NCI-H1694 treated with DMSO at 0.1 percent for 48 hours (cell line): Measurements from ENCODE around the gene CERS4.
"Not testable (repeated sequence)": the region's sequence is repeated elsewhere in the genome, so short reads cannot be mapped to it uniquely, and the experiment has no call there.

Source experiments
- DNase-seq: peaks from one replicate; lab custom pipeline; 2025; lab: John Stamatoyannopoulos, UW

The CERS4 gene, protein sequence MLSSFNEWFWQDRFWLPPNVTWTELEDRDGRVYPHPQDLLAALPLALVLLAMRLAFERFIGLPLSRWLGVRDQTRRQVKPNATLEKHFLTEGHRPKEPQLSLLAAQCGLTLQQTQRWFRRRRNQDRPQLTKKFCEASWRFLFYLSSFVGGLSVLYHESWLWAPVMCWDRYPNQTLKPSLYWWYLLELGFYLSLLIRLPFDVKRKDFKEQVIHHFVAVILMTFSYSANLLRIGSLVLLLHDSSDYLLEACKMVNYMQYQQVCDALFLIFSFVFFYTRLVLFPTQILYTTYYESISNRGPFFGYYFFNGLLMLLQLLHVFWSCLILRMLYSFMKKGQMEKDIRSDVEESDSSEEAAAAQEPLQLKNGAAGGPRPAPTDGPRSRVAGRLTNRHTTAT

DNA sequence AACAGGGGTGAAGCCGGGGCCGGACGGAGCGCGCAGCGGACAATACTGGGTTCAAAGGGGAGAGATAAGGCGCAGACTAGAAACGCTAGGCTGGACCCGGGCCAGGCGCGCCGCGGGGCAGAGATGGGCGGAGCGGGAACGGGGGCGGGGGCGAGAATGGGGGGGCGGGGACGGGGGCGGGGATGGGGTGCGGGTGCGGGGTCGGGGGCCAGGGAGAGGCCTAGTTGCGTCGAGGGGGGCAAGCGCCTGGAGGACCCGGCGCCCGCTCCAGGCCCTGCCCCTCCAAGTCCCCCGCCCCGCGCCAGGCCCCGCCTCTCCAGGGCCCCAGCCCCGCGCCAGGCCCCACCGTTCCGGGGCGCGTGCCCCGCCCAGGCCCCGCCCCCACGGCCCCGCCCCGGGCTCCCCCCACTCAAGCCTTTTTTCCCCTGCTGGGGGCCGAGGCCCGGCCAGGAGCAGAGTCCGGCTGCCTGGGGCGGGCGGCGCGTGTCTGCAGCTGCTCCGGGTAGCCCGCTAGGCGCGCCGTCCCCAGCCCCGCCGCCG, at the start of gene CERS4:
Gene CERS4 (plus strand): TSS at position 449 of the 540 bp plus-strand sequence. CDS start 41,707 bp downstream, outside the sequence.
- DNase-seq: peak; percentile 10

DNA sequence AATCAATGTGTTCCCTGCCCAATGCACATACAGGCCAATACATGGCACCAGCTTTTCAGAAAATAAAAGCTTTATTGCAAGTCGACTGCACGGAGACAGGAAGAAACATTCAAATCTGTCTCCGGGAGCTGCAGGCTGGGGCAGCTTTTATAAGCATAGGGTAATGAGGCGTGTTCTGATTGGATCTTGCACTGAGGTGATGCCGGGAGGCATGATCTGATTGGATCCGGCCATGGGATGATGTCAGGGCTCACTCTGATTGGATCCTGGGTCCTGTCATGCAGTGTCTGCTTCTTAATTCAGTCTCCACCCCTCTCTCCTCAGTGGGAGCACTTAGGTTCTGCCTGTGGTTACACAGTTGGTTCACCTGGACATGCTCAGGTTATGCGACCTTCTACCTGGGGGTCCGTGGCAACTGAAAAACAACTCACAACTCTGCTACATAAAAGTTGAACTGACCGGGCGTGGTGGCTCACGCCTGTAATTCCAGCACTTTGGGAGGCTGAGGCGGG, 48.0 kb upstream of the CERS4 start:
- DNase-seq: peak; percentile 20

DNA sequence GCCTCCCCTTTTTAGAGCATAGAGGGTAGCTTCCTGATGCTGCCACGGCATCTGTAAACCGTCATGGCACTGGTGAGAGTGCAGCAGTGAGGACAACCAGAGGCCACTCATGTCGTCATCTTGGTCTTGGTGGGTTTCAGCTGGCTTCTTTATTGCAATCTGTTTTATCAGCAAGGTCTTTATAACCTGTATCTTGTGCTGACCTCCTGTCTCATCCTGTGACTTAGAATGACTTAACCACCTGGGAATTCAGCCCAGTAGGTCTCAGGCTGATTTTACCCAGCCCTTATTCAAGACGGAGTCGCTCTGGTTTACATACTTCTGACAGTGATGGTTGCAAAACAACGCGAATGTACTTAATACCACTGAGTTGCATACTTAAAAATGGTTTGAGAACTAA, 45.4 kb upstream of the CERS4 start:
- no peak for DNase-seq

DNA sequence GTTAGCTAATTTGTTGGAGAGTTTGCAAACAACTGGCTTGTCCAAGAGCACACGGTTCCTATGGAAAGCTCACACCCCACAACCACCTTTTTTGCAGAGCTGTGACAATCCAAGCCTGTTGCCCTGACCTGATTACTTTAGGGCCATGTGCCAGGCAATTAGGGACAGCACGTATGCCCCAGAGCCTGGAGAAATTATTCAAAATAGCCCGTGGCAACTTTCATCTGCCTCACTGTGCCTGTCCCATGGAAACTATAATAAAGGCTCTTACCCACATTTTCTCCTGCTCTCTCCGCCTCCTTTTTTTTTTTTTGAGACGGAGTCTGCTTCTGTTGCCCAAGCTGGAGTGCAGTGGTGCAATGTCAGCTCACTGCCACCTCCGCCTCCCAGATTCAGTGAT, 41.2 kb upstream of the CERS4 start:
- no peak for DNase-seq

DNA sequence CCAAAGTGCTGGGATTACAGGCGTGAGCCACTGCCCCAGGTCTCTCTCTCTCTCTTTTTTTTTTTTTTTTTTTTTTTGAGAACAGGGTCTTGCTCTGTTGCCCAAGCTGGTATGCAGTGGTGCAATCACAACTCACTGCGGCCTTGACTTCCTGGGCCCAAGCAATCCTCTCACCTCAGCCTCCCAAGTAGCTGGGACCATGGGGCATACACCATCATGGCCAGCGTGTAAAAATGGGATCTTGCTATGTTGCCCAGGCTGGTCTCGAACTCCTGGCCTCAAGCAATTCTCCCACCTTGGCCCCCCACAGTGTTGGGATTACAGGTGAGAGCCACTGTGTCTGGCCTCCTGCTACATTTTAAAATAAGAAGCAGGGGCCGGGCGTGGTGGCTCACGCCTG, 40.6 kb upstream of the CERS4 start:
- DNase-seq: no peak

DNA sequence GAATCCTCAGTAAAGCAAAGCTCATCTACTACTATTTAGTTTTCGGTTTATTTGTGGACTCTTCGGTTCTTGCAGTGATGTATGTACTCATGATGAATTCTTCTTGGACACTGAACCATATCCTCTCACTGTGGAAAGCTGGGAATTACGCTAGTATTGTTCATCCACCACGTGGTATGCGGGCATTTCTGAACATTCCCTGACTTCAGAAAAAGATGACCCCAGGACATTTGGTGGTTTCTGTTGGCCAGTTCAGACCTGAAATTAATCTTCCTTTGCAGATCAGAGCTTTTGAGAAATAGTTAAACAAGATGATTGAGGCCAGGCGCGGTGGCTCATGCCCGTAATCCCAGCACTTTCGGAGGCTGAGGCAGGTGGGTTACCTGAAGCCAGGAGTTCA, 34.5 kb upstream of the CERS4 start:
- DNase-seq: no peak

DNA sequence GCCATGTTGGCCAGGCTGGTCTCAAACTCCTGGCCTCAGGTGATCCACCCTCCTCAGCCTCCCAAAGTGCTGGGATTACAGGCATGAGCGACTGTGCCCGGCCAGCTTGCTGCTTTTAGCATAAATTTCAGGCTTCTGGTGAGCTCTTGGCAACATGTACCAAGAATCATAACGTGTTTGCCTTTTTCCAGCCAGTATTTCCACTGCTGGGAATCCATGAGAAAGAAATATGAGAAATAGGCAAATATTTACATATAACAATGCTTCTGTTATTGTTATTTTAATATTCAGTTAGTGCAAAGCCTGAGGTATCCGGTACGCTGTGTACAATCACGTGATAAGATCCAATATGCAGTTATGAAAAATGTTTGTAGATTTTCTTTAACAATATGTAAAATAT, 29.2 kb upstream of the CERS4 start:
- no peak for DNase-seq

DNA sequence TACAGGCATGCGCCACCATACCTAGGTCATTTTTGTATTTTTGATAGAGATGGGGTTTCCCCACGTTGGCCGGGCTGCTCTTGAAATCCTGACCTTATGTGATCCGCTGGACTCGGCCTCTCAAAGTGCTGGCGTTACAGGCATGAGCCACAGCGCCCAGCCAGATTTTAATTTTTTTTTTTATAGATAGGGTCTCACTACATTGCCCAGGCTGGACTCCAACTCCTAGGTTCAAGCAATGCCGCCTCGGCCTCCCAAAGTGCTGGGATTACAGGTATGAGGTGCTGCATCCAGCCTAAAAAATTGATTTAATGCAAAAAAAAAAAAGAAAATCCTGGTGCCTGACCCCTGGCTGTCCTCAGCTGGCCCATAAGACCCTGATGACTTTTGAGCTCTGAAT, 24.9 kb upstream of the CERS4 start:
- no peak for DNase-seq

DNA sequence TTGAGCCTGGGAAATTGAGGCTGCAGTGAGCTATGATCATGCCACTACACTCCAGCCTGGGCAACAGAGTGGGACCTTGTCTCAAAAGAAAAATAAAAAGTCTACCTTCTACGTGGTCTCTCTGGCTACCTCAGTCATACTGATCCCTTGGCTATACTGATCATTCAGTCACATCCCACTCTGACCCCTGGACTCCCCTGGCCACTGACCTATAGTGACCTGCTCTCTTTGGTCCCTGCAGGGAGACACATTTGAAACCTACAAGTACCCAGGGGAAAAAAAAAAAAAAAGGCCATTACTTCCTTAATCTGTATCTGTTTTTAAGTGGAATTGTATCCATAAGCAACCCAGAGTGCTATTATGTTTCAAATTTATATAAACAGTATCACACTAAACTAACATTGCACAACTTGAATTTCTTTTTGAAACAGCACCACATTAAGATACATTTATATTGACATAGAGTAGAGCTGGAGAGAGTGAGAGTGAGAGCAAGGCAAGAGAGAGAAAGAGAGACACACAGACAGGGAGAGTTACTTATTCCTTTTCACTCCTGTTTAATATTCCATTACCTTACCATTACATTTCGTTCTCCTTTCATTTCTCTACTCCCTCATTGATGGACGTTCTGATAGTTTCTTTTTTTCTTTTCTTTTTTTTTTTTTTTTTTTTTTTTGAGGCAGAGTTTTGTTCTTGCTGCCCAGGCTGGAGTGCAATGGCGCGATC, 23.7 kb upstream of the CERS4 start:
- DNase-seq: no peak

DNA sequence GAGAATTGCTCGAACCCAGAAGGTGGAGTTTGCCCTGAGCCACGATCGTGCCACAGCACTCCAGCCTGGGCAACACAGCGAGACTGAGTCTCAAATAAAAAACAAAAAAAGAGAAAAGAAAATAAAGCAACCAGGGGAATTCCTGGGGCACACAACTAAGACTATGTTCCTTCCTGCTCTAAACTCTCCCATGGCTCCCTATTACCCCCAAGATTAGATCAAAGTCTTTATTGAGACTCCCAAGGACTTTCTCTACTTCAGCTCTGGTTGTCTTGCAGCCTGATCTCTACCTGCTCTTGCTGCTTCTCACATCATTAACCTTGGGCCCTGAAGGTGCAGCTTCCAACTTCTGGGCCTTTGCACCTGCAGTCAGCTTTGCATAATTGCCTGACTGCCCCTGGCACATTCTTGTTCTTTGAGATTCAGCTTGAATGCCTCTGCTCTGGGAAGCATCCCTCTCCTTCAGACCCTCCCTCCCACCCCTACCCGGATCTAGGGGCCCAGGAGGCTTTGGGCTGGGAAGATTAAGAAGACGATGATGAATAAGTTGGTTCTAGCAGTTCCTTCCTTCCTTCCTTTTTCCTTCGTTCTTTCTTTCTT, 16.8 kb upstream of the CERS4 start:
- no peak for DNase-seq

DNA sequence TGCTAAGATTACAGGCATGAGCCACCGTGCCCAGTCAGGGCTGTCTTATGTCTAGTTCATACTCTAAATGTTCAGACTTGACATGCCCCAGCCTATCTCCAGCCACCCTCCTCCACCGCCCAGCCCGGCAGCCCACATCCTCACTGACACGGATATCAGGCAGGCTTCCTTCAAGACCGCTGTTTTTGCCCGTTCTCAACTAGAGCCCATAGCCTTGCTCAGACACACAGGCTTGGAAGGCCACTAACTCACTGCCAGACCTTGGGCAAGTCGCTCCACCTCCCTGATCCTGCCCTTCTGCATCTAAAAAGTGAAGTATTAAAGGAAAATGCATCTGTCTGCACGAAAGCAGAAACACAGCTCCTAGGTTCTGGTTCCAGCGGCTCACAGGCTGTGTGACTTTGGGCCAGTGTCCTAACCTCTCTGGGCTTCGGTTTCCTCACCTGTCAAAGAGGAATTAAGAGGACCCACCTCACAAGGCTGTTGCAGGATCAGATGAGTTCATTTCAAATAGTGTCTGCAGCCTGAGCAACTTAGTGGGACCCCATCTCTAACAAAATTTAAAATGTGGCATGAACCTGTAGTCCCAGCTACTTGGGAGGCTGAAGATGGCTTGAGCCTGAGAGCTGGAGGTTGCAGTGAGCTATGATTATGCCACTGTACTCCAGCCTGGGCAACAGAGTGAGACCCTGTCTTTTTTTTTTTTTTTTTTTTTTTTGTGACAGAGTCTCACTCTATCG, 14.5 kb upstream of the CERS4 start:
- DNase-seq: no peak

DNA sequence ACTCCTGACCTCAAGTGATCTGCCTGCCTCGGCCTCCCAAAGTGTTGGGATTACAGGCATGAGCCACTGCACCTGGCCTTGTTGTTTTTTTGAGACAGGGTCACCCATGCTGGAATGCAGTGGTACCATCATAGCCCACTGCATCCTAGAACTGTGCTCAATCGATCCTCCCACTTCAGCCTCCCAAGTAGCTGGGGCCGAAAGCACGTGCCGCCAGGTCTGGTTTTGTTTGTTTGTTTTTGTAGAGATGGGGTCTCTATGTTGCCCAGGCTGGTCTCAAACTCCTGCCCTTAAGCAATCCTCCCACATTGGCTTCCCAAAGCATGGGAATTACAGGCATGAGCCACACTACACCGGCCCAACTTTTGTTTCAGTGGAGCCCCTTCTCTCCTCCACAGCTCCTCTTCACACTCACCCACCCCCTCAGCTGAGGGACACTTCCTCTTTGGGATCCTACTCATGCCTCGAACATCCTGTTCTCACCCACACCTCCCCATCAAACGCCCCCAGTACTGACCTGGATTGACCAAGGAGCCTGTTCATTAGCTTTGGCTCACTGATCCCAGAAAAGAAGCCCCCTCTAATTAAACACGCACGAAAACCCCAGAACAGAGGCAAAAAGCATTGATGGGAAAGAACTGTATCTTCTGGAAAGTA, 12.8 kb upstream of the CERS4 start:
- no peak for DNase-seq

DNA sequence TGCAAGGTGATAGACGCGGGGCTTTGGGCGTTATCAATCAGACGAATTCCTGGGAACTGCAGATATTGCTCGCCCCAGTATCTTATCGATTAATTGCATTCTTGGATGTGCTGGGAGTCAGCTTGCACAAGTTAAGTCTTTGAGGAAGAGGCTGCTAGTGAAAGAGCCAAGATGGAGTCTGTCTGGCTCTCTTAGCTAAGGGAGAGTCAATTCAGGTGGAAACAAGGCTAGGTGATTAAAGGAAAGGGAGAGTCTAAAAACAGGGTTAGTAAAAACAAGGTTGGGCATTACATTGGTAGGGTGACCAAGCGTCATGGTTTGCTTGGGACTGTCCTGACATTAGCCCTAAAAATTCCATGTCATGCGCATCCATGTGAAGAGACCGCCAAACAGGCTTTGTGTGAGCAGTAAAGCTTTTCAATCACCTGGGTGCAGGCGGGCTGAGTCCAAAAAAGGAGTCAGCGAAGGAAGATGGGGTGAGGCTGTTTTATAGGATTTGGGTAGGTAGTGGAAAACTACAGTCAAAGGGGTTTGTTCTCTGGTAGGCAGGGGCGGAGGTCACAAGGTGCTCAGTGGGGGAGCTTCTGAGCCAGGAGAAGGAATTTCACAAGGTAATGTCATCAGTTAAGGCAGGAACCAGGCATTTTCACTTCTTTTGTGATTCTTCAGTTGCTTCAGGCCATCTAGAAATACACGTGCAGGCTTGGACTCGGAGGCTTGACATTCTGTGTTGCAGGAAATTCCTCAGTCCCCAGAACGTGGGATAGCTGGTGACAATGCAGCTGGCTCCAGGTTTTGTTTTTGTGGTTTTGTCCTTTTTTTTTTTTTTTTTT, 5.7 kb upstream of the CERS4 start:
- DNase-seq: not testable (repeated sequence)

DNA sequence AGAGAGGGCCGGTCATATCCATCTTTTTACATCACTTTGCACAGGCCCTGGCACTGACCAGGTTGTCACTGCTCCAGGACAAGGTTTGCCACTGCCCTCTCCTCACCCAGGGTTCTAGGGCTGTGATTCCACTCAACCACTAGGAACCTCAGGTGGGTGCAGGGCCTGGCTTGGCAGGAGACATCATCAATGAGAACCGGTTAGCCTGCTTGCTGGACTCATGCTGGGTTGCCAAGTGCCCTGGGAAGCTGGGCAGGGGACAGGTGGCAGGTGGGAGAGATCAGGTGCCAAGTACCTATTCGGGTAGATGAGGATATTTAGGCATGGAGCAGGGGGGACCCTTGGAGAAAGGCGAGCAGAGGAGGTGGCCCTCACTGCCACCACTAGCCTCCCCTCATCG, 4.2 kb upstream of the CERS4 start:
- DNase-seq: no peak

DNA sequence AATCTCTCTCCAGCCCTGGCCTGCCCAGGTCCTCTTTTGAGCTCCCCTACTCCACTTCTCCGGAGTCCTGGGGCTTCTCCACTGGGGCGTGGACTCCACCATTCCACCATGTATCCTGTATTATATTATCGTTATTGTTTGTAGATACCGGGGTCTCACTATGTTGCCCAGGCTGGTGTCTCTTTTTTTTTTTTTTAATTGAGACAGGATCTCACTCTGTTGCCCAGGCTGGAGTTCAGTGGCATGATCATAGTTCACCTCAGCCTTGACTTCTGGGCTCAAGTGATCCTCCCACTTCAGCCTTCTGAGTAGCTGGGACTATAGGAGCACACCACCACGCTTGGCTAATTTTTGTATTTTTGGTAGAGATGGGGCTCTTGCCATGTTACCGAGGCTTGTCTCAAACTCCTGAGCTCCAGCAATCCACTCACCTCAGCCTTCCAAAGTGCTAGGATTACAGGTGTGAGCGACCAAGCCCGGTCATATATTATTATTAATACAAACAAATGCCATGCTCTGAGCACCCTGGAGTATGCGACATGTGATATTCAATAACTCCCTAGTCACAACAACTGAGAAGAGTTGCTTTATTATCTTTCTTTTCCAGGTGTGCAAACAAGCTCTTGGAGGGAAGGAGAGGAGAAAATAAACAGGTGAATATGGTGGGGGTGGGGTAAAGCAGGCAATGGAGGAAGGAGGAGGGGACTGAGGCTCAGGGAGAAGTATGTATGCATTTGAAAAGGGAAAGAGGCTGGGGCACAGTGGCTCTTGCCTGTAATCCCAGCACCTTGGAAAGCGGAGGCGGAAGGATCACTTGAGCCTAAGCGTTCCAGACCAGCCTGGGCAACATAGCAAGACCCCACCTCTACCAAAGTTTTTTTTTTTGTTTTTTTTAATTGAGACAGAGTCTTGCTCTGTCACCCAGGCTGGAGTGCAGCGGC, 2.8 kb upstream of the CERS4 start:
- no peak for DNase-seq

DNA sequence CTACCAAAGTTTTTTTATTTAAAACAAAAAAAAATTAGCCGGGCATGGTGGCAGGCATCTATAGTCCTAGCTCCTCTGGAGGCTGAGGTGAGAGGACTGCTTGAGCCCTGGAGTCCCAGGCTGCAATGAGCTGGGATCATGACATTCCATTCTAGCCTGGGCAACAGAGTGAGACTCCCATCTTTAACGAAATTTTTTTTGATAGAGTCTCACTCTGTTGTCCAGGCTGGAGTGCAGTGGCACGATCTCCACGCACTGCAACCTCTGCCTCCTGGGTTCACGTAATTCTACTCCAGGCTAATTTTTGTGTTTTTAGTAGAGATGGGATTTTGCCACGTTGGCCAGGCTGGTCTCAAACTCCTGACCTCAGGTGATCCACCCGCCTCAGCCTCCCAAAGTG, 1.8 kb upstream of the CERS4 start:
- DNase-seq: not testable (repeated sequence)

DNA sequence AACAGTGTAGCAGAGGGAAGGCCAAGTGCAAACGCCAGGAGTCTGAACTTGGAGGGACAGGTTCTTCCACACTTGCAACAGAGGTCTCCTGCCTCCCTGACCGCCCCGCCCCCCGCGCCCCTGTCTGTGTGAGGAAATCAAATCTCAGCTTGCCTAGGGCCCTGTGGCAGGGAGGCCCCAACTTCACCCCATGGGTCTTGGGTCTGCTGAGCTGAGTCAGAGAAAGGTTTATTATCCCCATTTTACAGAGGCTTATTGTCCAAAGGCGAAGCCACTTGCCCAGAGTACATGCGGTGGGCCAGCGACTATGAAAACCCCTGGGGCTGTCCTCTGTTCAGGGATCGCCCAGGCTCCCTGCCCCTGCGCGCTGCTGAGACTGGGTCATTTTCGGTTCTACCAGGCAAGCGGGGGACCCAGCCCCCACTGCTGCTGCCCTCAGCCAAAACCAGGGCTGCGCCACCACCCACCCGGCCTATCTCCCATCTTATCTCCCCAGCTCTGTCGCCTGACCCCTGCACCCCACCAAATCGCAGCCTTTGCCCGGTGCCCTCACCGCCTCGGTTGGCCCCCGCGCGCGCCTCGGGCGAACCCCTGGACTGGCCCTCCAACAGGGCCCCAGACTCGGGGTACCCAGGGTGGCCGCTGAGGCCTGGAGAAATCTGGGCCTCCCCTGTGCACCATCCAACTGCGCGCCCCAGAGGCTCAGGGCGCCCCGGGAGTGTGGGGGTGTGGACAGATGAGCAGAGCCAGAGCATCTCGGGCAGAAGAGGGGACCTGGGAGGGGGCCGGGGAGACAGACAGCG, 850 bp upstream of the CERS4 start:
- no peak for DNase-seq
